Fibroblast of skin of scalp (primary cell): Measurements from ENCODE around the gene PLAU.
"Not testable (repeated sequence)": the region's sequence is repeated elsewhere in the genome, so short reads cannot be mapped to it uniquely, and the experiment has no call there.

Source experiments
- DNase-seq: peaks from one replicate; pipeline ENCODE4 v3.0.0-alpha.2; 2013

Gene PLAU

DNA sequence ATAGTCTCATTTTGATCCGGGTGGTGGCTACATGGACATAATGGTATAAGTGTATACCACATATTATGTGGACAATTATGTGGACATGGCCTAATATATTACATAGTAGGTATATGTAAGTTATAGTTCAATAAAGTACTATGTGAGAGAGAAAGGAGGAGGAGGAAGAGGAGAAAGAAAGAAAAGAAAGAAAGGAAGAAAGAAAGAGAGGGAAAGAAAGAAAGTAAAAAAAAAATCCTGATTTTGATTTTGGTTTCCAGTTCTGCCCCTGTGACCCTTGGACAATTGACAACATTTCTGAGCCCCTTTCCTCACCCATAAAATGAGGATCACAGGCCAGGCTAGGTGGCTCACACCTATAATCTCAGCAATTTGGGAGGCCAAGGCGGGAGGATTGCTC is 44.8 kb downstream of the PLAU start:
- no peak for DNase-seq

DNA sequence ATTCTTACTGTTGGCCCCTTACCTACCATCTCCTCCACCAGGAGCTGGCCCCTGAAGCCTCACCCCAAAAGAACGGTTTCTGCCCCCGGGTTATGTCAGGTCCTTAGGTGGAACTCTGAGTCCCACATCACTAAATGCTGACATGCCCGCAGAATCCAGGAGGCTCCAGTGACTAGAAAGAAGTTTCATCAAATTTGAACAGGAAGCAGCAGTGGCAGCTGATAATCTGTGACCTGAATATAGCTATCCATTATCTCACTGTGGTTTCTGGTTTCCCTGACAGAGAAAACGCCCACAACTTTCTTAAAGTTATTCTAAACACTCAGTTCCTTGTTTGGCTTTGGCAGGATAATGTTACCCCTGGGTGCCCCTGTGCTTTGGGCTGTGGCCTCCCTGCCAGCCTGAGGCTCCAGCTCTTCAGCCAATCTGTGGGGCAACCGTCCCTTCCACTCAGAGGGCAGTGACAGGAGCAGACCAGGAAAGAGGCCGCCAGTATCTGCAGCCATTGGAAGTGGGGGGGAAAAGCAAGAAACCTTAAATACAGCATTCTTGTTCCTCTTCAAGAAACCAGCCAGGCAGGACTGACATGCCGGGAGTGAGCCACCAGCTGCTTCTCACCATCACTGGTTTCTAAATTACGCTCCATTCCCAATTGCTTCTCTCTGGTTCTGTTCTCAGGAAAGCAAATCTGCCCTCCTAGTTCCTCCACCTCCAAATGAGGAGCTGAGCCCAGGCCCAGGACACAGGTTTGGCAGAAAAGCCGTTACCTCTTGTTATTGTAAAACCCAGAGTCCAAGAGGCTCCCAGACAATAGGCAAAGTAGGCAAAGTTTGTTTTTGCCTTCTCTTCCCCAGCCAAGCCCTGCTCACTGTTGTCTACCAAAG is 45.8 kb downstream of the PLAU start:
- DNase-seq: peak; percentile 34

- no peak for DNase-seq
Measured at GRCh38 chr10:73959484-73960243, 48.7 kb downstream of the PLAU start.

- DNase-seq: no peak
Measured at GRCh38 chr10:73962386-73962785, 51.5 kb downstream of the PLAU start.

DNA sequence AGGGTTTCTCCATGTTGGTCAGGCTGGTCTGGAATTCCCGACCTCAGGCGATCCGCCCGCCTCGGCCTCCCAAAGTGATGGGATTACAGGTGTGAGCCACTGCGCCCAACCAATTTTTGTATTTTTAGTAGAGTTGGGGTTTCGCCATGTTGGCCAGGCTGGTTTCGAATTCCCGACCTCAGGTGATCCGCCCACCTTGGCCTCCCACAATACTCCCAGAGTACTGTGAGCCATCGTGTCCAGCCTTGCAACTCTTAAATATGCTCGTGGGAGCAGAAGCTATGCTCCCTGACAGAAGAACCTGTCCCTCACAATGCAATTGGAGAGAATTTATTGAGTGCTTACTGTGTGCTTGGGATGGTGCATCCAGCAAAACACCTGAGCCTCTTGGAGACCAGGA is 52.6 kb downstream of the PLAU start:
- not testable (repeated sequence) for DNase-seq

GRCh38 chr10:73964743-73965142 is 53.8 kb downstream of the PLAU start:
- peak; percentile 37 for DNase-seq

GRCh38 chr10:73965267-73965889 is 54.4 kb downstream of the PLAU start:
- DNase-seq: peak; percentile 43

GRCh38 chr10:73965890-73966768 is 55.2 kb downstream of the PLAU start:
- peak; percentile 100 for DNase-seq

- DNase-seq: no peak
Measured at GRCh38 chr10:73967022-73967429, 56.1 kb downstream of the PLAU start.
